Stimulated activated CD8-positive, alpha-beta memory T cell treated with anti-CD3 and anti-CD28 coated beads, Interleukin-12 subunit alpha, Interleukin-12 subunit beta, amount 100 ng/mL, for 24 hours (primary cell): ENCODE results near the gene MAST2.

Experiments used
- DNase-seq: peaks from one replicate; pipeline ENCODE4 v3.0.0-alpha.2; 2020; ENCODE audit errors: extremely low read depth

MAST2 gene

GRCh38 chr1:46062651-46063319, 259.4 kb downstream of the MAST2 start:
- peak; percentile 3 for DNase-seq

DNA sequence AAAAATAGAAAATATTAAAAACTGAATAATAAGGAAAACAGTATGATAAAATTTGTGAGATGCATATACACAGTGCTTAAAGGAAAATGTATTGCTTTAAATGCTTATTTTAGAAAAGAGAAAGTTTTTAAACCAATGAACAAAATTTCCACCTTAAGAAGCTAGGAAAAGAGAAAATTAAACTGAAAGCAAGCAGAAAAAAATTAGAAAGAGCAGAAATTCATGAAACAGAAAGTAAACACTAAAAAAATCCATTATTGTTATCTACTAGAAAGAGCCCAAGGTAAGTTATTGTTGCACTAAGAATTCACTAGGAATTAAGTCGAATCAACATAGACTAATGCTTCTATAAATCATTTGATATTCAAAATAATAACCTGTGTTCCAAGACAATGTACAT, 261.3 kb downstream of the MAST2 start:
- DNase-seq: no peak

- no peak for DNase-seq
Measured at GRCh38 chr1:46065405-46065804, 262.0 kb downstream of the MAST2 start.

- no peak for DNase-seq
Measured at GRCh38 chr1:46067652-46068051, 264.2 kb downstream of the MAST2 start.

DNA sequence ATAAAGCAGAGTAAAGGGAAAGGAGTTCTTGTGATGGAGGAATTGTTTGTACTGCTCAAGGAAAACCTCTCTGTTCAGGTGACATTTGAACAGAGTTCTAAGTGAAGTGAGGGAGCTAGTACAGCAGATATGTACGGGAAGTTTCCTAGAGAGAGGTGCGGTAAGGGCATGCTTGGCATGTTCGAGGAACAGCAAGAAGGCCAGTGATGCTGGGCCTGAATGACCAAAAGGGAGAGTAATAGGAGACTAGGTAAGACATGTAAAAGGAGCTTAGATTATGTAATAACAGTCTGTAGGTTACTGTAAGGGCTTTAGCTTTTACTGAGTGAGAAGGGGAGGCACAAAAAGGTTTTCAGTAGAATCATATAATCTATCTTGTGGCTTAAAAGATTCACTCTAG, 265.1 kb downstream of the MAST2 start:
- DNase-seq: no peak

GRCh38 chr1:46070164-46070814, 266.9 kb downstream of the MAST2 start:
- no peak for DNase-seq

DNA sequence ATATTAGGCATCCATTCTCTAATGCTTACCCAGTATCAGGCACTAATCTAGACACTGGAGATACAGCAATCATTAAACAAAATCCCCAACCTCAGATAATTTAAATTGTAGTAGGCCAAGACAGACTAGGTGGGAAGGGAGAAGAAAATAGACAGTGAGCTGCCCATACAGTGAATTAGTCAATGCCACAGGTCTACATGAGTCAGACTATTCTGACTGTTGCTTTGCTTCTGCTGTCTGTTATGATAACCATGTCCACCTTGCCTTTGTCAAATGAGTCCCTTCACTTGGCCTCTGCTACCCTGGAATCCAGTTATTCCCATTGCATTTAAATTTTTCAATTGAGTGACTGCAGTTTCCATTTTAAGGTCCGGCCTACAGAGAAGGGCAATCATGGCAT, 269.6 kb downstream of the MAST2 start:
- no peak for DNase-seq

DNA sequence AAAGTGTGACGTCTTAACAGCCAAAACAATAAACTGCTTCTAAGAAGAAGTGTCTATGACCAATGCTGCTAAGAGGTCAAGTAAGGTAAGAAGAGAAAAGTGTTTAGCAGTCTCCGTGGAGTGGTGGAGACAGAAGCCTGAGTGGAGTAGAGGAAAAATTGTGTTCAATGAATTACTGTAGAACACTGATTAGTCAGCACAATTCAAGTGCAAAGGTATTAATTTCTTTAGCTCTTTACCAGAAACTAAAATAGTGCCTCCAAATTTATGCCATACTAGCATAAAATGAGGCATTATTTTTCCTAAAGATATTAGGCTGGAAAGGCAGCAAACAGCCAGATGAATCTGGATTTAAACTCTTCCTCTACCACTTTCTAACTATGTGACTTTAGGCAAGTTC, 272.9 kb downstream of the MAST2 start:
- no peak for DNase-seq

DNA sequence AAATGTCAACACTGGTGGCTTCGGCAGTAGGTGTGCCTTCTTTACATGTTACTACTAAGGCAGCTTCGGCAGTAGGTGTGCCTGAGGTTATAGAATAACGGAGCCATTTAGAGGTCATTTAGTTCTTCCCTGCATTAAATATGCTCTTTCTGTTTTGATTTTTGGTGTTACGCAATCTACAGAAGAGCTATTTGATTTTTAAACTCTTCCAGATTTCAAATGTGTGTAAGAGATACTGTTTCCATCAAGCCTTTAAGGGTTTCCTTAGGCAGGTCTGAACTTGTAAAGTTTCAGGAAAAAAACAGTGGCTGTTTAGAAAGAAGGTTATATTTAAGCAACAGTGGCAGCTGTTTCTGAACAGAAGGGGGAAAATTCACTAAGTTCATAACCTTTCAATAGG, 274.2 kb downstream of the MAST2 start:
- no peak for DNase-seq

DNA sequence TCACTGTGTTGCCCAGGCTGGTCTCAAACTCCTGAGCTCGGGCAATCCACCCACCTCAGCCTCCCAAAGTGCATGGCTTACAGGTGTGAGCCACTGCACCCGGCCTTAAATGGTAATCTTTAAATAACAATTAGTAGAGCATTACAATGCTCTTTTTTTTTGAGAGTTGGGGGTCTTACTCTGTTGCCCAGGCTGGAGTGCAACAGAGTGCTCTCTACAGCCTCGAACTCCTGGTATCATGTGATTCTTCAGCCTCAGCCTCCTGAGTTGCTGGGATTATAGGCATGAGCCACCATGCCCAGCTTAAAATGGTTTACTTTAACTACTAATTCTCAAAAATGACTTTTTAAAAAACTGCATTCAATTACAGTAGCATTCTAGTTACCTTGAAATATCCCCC, 276.8 kb downstream of the MAST2 start:
- no peak for DNase-seq

DNA sequence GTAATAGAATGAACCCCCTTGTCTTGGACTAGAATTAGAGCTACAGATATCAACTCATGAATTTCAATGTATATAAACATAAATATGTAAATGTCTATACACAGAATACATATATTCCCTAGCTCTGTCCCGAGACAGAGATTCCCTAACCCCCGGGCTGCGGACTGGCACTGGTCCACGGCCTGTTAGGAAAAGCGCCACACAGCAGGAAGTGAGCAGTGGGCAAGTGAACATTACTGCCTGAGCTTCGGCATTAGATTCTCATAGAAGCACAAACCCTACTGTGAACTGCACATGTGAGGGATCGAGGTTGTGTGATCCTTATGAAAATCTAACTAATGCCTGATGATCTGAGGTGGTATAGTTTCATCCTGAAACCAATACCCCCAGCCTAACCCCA, 277.8 kb downstream of the MAST2 start:
- no peak for DNase-seq

DNA sequence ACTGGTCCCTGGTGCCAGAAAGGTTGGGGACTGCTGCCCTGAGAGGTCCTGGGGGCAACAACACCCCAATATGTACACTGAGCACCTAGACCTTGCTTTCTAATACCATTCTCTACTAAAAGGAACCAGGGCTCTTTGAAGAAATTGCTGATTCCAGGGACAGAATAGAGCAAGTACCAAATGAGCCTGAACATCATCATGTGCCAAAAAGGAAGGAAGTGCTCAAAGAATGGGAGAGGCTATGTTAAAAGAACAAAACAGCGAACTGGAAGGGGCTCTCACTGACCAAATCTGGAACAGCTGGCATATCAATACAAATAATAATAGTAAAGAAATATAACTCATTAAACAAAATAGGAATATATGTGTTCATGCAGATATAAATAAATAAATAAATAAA, 278.2 kb downstream of the MAST2 start:
- no peak for DNase-seq

- DNase-seq: no peak
Measured at GRCh38 chr1:46083579-46083978, 280.2 kb downstream of the MAST2 start.

GRCh38 chr1:46084553-46085451, 281.4 kb downstream of the MAST2 start:
- no peak for DNase-seq
